Breast epithelium (tissue), 3 donors: ENCODE measurements around the gene SPTB.

Experiments
- CTCF ChIP-seq, 3 donors: fragments of 450-650 bp; IDR thresholded peaks; one replicate each; pipeline ENCODE4 v1.5.1; 2016 to 2017; ENCODE audit warnings: antibody characterized with exemption in 3 of 3, mild to moderate bottlenecking in 3 of 3, moderate library complexity in 3 of 3
- POLR2AphosphoS5 ChIP-seq, 3 donors: sonication (generic); formaldehyde crosslinking; IDR thresholded peaks; one replicate each; pipeline ENCODE4 v1.6.1; 2017; ENCODE audit warnings: antibody characterized with exemption in 3 of 3

GRCh38 chr14:64727551-64728071, 152.1 kb downstream of the SPTB start:
- TF ChIP-seq CTCF (IDR thresholded peaks at IDR 0.05): no peak
- no peak for TF ChIP-seq POLR2AphosphoS5 (IDR thresholded peaks at IDR 0.05)
